HFFc6 (cell line): Measurements from ENCODE around the gene TTLL3. TPM values are rescaled to one million over a fixed set of nuclear protein-coding genes. Genes with fewer than 3 reads are reported as not detected.

Source experiments
- DNase-seq: peaks from one replicate; pipeline ENCODE4 v3.0.0-alpha.2; 2018
- H3K27ac Mint-ChIP-seq: 2 replicates; pipeline ENCODE4 v1.8.0; 2020; ENCODE audit warnings: mild to moderate bottlenecking, mixed read lengths
- H3K27me3 Mint-ChIP-seq: 2 replicates; pipeline ENCODE4 v1.8.0; 2021; ENCODE audit warnings: mild to moderate bottlenecking, moderate library complexity, mixed read lengths; ENCODE audit not compliant: insufficient read depth
- H3K36me3 Mint-ChIP-seq: 2 replicates; pipeline ENCODE4 v1.8.0; 2021; ENCODE audit warnings: low read depth, mixed read lengths
- H3K4me1 Mint-ChIP-seq: 2 replicates; pipeline ENCODE4 v1.8.0; 2020; ENCODE audit warnings: low read depth, mixed read lengths
- H3K4me3 Mint-ChIP-seq: 2 replicates; pipeline ENCODE4 v1.8.0; 2020; ENCODE audit warnings: mild to moderate bottlenecking, moderate library complexity, mixed read lengths
- H3K9me3 Mint-ChIP-seq: 2 replicates; pipeline ENCODE4 v1.8.0; 2020; ENCODE audit warnings: mild to moderate bottlenecking, mixed read lengths
- total RNA-seq, 6 experiments: library from RNA; stranded (reverse); fragmentation: NEBNext Ultra II Directional; extraction: Animal tissue kit (Norgen Biotek cat#: 25700); gene quantifications; 2 replicates in 1 of 6; 3 replicates in 5 of 6; pipeline ENCODE4 v1.2.3, GENCODE V29; 2021
- TF ChIP-seq, protein P1 (sequence below): fragments of 200-600 bp; sonication (generic); IDR thresholded peaks from 2 replicates; pipeline ENCODE4 v1.5.0; 2021; ENCODE audit warnings: antibody characterized with exemption, mild to moderate bottlenecking

Gene TTLL3
- total RNA-seq, 6 experiments from 2014 or later, result 14.1 to 20.5 (median 16.0) TPM

DNA sequence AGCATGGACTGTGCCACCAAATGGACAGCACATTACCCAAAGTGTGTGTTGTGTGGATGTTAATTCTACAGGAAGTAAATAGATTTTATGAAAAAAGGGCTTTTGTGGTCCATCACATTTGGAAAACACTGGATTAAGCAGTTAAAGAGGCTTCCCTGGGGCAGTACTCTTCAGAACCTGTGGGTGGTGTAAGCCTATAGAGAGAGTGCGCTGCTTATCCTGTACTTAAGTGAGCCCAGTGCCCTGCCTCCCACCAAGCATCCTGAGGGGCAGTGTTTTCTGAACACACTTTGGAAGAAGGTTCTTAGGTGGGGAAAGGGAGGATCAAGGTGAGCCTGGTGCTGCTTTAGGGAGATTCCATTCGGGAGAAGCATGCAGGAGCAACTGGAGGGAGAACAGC, 10.9 kb downstream of the TTLL3 start:
- Mint-ChIP-seq H3K36me3 (no peaks in the 10 kb centered on the region), H3K27ac (no peak overlapping the region), H3K4me3 (no peak overlapping the region), H3K4me1 (no peaks in the 10 kb centered on the region), H3K9me3 (no peaks in the 10 kb centered on the region), H3K27me3 (no peaks in the 10 kb centered on the region; the same call in 1 of the 2 replicates)
- DNase-seq, result no peak
- TF ChIP-seq, protein P1, sequence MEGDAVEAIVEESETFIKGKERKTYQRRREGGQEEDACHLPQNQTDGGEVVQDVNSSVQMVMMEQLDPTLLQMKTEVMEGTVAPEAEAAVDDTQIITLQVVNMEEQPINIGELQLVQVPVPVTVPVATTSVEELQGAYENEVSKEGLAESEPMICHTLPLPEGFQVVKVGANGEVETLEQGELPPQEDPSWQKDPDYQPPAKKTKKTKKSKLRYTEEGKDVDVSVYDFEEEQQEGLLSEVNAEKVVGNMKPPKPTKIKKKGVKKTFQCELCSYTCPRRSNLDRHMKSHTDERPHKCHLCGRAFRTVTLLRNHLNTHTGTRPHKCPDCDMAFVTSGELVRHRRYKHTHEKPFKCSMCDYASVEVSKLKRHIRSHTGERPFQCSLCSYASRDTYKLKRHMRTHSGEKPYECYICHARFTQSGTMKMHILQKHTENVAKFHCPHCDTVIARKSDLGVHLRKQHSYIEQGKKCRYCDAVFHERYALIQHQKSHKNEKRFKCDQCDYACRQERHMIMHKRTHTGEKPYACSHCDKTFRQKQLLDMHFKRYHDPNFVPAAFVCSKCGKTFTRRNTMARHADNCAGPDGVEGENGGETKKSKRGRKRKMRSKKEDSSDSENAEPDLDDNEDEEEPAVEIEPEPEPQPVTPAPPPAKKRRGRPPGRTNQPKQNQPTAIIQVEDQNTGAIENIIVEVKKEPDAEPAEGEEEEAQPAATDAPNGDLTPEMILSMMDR, result peak; percentile 64

DNA sequence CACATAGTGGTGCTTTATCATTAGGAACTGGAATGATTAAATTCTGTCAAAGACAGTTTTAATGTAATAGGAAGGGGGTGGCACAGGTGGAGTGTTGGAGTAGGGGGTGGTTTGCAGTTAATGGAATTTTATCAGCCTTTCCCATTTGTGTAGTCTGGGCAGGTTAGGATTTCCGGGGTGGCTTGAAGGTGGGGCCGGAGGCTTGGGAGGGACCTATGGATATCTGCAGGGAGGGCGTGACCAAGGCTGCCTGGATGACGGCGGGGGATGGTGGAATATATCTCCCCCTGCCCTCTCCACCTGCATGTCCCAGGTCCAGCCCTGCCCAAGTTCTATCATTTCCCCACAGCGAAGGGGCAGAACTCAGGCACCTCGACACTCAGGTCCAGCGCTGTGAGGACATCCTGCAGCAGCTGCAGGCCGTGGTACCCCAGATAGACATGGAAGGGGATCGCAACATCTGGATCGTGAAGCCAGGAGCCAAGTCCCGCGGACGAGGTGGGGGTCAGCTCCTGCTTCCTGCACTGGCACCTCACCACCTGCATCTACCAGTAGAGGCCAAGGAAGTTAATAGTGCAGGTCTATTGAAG, 15.5 kb downstream of the TTLL3 start:
- Mint-ChIP-seq H3K4me1 (no peaks in the 10 kb centered on the region), H3K27ac (no peak overlapping the region), H3K9me3 (no peaks in the 10 kb centered on the region), H3K4me3 (no peak overlapping the region), H3K27me3 (peaks cover 2% of the 10 kb centered on the region; the same call in 1 of the 2 replicates), H3K36me3 (no peaks in the 10 kb centered on the region; the same call in 1 of the 2 replicates)
- DNase-seq, result no peak
- TF ChIP-seq, protein P1, result no peak

DNA sequence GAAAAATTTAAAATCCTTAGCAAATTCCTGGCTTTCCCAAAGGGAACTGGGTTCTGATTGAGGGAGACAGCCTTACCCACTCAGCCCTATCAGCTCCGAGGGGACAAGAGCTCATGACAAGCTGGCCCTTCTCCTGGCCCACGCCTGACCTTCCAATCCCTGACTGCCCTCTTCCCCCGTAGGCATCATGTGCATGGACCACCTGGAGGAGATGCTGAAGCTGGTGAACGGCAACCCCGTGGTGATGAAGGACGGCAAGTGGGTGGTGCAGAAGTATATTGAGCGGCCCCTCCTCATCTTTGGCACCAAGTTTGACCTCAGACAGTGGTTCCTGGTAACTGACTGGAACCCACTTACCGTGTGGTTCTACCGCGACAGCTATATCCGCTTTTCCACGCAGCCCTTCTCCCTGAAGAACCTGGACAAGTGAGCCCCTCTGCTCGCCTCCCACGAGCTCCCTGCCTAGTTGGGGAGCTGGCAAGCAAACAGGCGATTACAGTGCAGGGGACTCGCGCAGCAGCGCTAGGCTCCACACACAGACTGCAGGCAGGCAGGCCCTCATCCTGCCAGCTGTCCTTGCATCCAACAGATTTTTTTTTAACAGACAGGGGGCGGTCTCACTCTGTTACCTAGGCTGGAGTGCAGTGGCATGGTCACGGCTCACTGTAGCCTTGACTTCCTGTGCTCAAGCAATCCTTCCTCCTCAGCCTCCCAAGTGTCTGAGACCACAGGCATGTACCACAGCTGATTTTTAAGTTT, 16.9 kb downstream of the TTLL3 start:
- DNase-seq, result peak; percentile 12
- Mint-ChIP-seq H3K36me3 (no peaks in the 10 kb centered on the region; the same call in 1 of the 2 replicates), H3K27ac (no peak overlapping the region), H3K4me1 (no peaks in the 10 kb centered on the region), H3K27me3 (peaks cover 2% of the 10 kb centered on the region; the same call in 1 of the 2 replicates), H3K4me3 (no peak overlapping the region), H3K9me3 (no peaks in the 10 kb centered on the region)
- TF ChIP-seq, protein P1, result peak; percentile 67

DNA sequence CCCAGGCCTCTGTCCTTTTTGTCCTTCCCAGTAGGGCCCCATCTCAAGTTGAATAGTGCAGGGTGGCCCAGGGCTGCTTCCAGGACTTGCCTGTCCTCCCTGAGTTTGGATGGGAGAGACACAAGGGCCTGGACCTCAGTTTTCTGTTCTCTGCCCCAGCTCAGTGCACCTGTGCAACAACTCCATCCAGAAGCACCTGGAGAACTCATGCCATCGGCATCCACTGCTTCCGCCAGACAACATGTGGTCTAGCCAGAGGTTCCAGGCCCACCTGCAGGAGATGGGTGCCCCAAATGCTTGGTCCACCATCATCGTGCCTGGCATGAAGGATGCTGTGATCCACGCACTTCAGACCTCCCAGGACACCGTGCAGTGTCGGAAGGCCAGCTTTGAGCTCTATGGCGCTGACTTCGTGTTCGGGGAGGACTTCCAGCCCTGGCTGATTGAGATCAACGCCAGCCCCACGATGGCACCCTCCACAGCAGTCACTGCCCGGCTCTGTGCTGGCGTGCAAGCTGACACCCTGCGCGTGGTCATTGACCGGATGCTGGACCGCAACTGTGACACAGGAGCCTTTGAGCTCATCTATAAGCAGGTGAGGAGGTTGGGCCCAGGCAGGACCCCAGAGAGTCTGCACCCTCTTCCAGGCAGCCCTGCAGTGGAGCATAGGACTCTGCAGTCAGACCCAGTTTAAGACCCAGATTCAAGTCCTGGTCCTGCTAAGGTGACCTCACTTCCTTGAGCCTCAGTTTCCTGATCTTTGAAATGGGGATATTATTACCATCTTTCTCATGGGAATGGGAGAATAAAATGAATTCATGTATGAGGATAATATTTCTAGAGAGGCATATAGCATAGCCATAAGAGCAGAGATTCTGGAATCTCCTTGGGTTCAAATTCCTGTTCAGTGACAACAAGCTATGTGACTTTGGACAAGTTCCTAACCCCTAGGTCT, 19.0 kb downstream of the TTLL3 start:
- Mint-ChIP-seq H3K4me3 (no peak overlapping the region), H3K27ac (no peak overlapping the region), H3K9me3 (no peaks in the 10 kb centered on the region), H3K36me3 (no peaks in the 10 kb centered on the region; the same call in 1 of the 2 replicates), H3K4me1 (no peaks in the 10 kb centered on the region), H3K27me3 (peaks cover 2% of the 10 kb centered on the region; the same call in 1 of the 2 replicates)
- DNase-seq, result no peak
- TF ChIP-seq, protein P1, result no peak

DNA sequence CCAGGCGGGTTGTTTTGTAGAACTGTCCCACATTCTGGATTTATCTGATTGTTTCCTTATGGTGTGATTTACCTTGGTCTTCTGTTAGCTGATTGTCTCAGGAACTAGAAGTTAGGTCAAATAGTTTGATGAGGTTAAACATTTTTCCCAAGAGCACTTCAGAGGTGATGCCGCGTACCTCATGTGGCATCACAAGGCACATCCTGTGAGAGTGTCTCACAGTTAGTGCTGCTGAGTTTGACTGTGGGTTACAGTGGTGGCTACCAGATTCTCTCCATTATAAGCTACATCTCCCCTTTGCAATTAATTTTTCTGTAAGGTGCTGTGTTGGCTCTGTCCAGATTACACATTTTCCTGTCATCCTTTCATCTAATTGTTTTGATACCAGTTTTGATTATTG, 21.2 kb downstream of the TTLL3 start:
- peaks cover 2% of the 10 kb centered on the region for H3K27me3 Mint-ChIP-seq
- DNase-seq, result no peak
- no peaks in the 10 kb centered on the region for H3K4me1 Mint-ChIP-seq
- no peak overlapping the region for H3K27ac Mint-ChIP-seq
- TF ChIP-seq, protein P1, result no peak
- H3K9me3 Mint-ChIP-seq, result no peaks in the 10 kb centered on the region
- no peak overlapping the region for H3K4me3 Mint-ChIP-seq
- H3K36me3 Mint-ChIP-seq, result no peaks in the 10 kb centered on the region; the same call in 1 of the 2 replicates
